CD4-positive, CD25-positive, alpha-beta regulatory T cell (primary cell): ENCODE results near the gene NXPH2. TPM values are rescaled to one million over a fixed set of nuclear protein-coding genes. Genes with fewer than 3 reads are reported as not detected.

ENCODE experiments used
- ATAC-seq, 2 donors: fragments of 150-1000 bp; cut with Tn5 transposase; one replicate each; pipeline ENCODE4 v1.10.0; 2021; ENCODE audit warnings: low read depth in 2 of 2, moderate number of reproducible peaks in 2 of 2, moderate library complexity in 1 of 2
- DNase-seq, 3 donors: peaks; one replicate each; pipeline versions ENCODE4 v3.0.0 to v3.0.0-alpha.2; 2012 to 2022; ENCODE audit warnings: mixed read lengths in 1 of 3
- H3K27ac ChIP-seq: one replicate; pipeline ENCODE4 v1.7.0; 2013; ENCODE audit warnings: mild to moderate bottlenecking, low read length; ENCODE audit not compliant: insufficient read depth, poor library complexity, severe bottlenecking
- H3K27me3 ChIP-seq: one replicate; pipeline ENCODE4 v1.7.0; 2013; ENCODE audit warnings: low read length; ENCODE audit not compliant: control insufficient read depth, insufficient read depth
- H3K36me3 ChIP-seq: one replicate; pipeline ENCODE4 v1.7.0; 2013; ENCODE audit warnings: mild to moderate bottlenecking, low read length, moderate library complexity; ENCODE audit not compliant: control insufficient read depth, insufficient read depth
- H3K4me1 ChIP-seq: 2 replicates; pipeline ENCODE4 v1.7.0; 2013; ENCODE audit warnings: mild to moderate bottlenecking, low read length; ENCODE audit not compliant: insufficient read depth, control insufficient read depth, poor library complexity, severe bottlenecking
- H3K4me3 ChIP-seq: one replicate; pipeline ENCODE4 v1.7.0; 2013; ENCODE audit warnings: low read depth, mild to moderate bottlenecking, low read length, moderate library complexity
- H3K9me3 ChIP-seq, 2 experiments: 1 replicate in 1 of 2; 2 replicates in 1 of 2; pipeline ENCODE4 v1.7.0; 2013; ENCODE audit warnings: low read length in 2 of 2, mild to moderate bottlenecking in 1 of 2, moderate library complexity in 1 of 2; ENCODE audit not compliant: control insufficient read depth in 2 of 2
- H3K27ac Mint-ChIP-seq, 3 donors: one replicate each; pipeline ENCODE4 v1.8.0; 2020 to 2022; ENCODE audit warnings: mild to moderate bottlenecking in 3 of 3, mixed read lengths in 3 of 3, moderate library complexity in 2 of 3
- H3K27me3 Mint-ChIP-seq: one replicate; pipeline ENCODE4 v1.8.0; 2022; ENCODE audit warnings: mild to moderate bottlenecking, mixed read lengths
- H3K36me3 Mint-ChIP-seq: one replicate; pipeline ENCODE4 v1.8.0; 2020; ENCODE audit warnings: mixed read lengths
- H3K4me1 Mint-ChIP-seq, 4 donors: one replicate each; pipeline ENCODE4 v1.8.0; 2020 to 2022; ENCODE audit warnings: mixed read lengths in 4 of 4, mild to moderate bottlenecking in 1 of 4
- H3K4me3 Mint-ChIP-seq, 4 donors: one replicate each; pipeline ENCODE4 v1.8.0; 2020 to 2022; ENCODE audit warnings: mild to moderate bottlenecking in 4 of 4, mixed read lengths in 4 of 4, moderate library complexity in 3 of 4
- H3K9me3 Mint-ChIP-seq, 7 donors: one replicate each; pipeline ENCODE4 v1.8.0; 2020 to 2022; ENCODE audit warnings: mixed read lengths in 7 of 7, mild to moderate bottlenecking in 3 of 7, moderate library complexity in 2 of 7
- polyA plus RNA-seq, 4 donors: library from polyadenylated mRNA; unstranded; fragments of 300-500 nt; fragmentation: Illumina TruSeq; gene quantifications; one replicate each; pipeline ENCODE4 v1.2.3, GENCODE V29; 2021
- total RNA-seq: library from RNA; stranded (reverse); gene quantifications from one replicate; pipeline ENCODE4 v1.2.3, GENCODE V29; 2022

The NXPH2 gene
- total and polyA plus RNA-seq, 5 donors from 2014 or later: not detected

- Mint-ChIP-seq H3K27ac (no peak overlapping the region), H3K36me3 (no peaks in the 10 kb centered on the region), H3K9me3 (peaks cover 0 to 2% (median 0%) of the 10 kb centered on the region in 7 donors), H3K27me3 (peaks cover 10% of the 10 kb centered on the region), H3K4me3 (no peak overlapping the region), H3K4me1 (no peaks in the 10 kb centered on the region)
- DNase-seq (no peak), ATAC-seq (no peak)
- H3K9me3 ChIP-seq: no peaks in the 10 kb centered on the region
- H3K27me3 ChIP-seq: no peaks in the 10 kb centered on the region
- no peaks in the 10 kb centered on the region for H3K4me1 ChIP-seq
- no peaks in the 10 kb centered on the region for H3K36me3 ChIP-seq
- H3K4me3 ChIP-seq: no peak overlapping the region
- H3K27ac ChIP-seq: no peak overlapping the region
Observed at GRCh38 chr2:138811431-138811830, 31.2 kb upstream of the NXPH2 start.

GRCh38 chr2:138794724-138795123, 14.5 kb upstream of the NXPH2 start:
- no peak for DNase-seq
- H3K27ac ChIP-seq: no peak overlapping the region
- Mint-ChIP-seq H3K36me3 (no peaks in the 10 kb centered on the region), H3K27me3 (peaks cover 7% of the 10 kb centered on the region), H3K9me3 (no peaks in the 10 kb centered on the region), H3K4me1 (no peaks in the 10 kb centered on the region), H3K27ac (no peak overlapping the region), H3K4me3 (no peak overlapping the region)
- no peaks in the 10 kb centered on the region for H3K4me1 ChIP-seq
- H3K9me3 ChIP-seq: no peaks in the 10 kb centered on the region
- no peak for ATAC-seq
- H3K4me3 ChIP-seq: no peak overlapping the region
- no peaks in the 10 kb centered on the region for H3K27me3 ChIP-seq
- H3K36me3 ChIP-seq: no peaks in the 10 kb centered on the region

- Histone ChIP-seq H3K27ac (no peak overlapping the region), H3K36me3 (no peaks in the 10 kb centered on the region), H3K27me3 (no peaks in the 10 kb centered on the region), H3K9me3 (no peaks in the 10 kb centered on the region), H3K4me1 (no peaks in the 10 kb centered on the region), H3K4me3 (no peak overlapping the region)
- no peak for ATAC-seq
- DNase-seq: peak in 2 of 3 donors; percentile 1 to 16
- no peaks in the 10 kb centered on the region for H3K36me3 Mint-ChIP-seq
- H3K27ac Mint-ChIP-seq: no peak overlapping the region
- no peaks in the 10 kb centered on the region for H3K4me1 Mint-ChIP-seq
- peaks cover 3% of the 10 kb centered on the region for H3K27me3 Mint-ChIP-seq
- H3K4me3 Mint-ChIP-seq: no peak overlapping the region
- H3K9me3 Mint-ChIP-seq: peaks cover 0 to 2% (median 0%) of the 10 kb centered on the region in 7 donors
Observed at GRCh38 chr2:138787053-138787666, 7.0 kb upstream of the NXPH2 start.

DNA sequence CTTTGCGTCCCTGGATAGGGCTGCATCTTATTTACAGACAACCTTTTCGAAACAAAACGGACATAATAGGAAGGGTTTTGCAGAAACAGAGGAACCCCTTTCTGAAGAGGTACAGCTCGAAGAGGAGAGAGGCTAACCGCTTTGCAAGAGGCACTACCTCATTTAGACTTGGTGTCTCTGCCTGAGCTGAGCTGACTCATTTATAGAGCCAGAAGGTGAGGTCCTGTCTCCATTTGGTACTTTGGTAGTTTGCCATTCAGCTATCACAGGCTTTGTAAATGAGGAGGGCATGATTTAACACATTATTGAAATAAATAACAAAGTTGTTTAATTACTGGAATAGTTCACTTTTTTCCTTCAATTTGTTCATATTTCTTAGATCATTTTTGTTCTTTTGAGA, 2.2 kb upstream of the NXPH2 start:
- Mint-ChIP-seq H3K4me1 (no peaks in the 10 kb centered on the region), H3K36me3 (peaks cover 3% of the 10 kb centered on the region), H3K27ac (no peak overlapping the region), H3K9me3 (peaks cover 0 to 3% (median 0%) of the 10 kb centered on the region in 7 donors), H3K4me3 (no peak overlapping the region), H3K27me3 (peaks cover 27% of the 10 kb centered on the region)
- H3K36me3 ChIP-seq: no peaks in the 10 kb centered on the region
- peaks cover 8% of the 10 kb centered on the region for H3K27me3 ChIP-seq
- H3K4me1 ChIP-seq: no peaks in the 10 kb centered on the region
- no peak for ATAC-seq
- no peak overlapping the region for H3K27ac ChIP-seq
- DNase-seq: no peak
- H3K4me3 ChIP-seq: no peak overlapping the region
- no peaks in the 10 kb centered on the region for H3K9me3 ChIP-seq

GRCh38 chr2:138780908-138781307, 718 bp upstream of the NXPH2 start:
- Mint-ChIP-seq H3K27ac (no peak overlapping the region), H3K9me3 (peaks cover 0 to 3% (median 0%) of the 10 kb centered on the region in 7 donors), H3K4me3 (no peak overlapping the region), H3K4me1 (no peaks in the 10 kb centered on the region), H3K27me3 (peaks cover 27% of the 10 kb centered on the region), H3K36me3 (peaks cover 3% of the 10 kb centered on the region)
- Histone ChIP-seq H3K9me3 (no peaks in the 10 kb centered on the region), H3K4me1 (no peaks in the 10 kb centered on the region), H3K27me3 (peaks cover 8% of the 10 kb centered on the region), H3K27ac (no peak overlapping the region), H3K4me3 (no peak overlapping the region), H3K36me3 (no peaks in the 10 kb centered on the region)
- ATAC-seq (no peak), DNase-seq (no peak)

DNA sequence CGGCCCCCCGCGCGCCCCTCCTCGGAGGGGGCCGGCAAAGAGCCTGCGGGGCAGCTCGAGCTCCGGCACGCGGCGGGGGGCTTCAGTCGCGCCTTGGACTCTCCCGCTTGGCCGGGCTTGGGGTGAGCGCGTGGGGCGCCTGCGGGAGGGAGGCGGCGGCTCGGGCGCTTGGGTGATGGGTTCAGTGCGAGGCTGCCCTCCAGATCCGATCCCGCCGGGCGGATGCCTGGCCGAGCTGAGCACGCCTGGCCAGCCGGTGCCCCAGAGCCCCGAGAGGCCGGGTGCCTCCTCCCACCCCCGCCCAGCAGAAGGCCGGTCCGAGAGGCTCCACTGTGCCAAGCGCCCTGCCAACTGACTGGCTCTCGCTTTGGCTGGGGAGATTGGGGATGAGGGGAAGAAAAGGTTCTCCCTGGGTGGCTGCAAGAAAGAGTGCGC, 273 bp upstream of the NXPH2 start:
- Histone ChIP-seq H3K9me3 (no peaks in the 10 kb centered on the region), H3K27me3 (peaks cover 8% of the 10 kb centered on the region), H3K4me1 (no peaks in the 10 kb centered on the region), H3K36me3 (no peaks in the 10 kb centered on the region), H3K27ac (no peak overlapping the region), H3K4me3 (no peak overlapping the region)
- DNase-seq (no peak), ATAC-seq (no peak)
- no peaks in the 10 kb centered on the region for H3K4me1 Mint-ChIP-seq
- H3K36me3 Mint-ChIP-seq: peaks cover 3% of the 10 kb centered on the region
- no peak overlapping the region for H3K4me3 Mint-ChIP-seq
- peaks cover 0 to 3% (median 0%) of the 10 kb centered on the region in 7 donors for H3K9me3 Mint-ChIP-seq
- H3K27me3 Mint-ChIP-seq: peaks cover 27% of the 10 kb centered on the region
- H3K27ac Mint-ChIP-seq: no peak overlapping the region

DNA sequence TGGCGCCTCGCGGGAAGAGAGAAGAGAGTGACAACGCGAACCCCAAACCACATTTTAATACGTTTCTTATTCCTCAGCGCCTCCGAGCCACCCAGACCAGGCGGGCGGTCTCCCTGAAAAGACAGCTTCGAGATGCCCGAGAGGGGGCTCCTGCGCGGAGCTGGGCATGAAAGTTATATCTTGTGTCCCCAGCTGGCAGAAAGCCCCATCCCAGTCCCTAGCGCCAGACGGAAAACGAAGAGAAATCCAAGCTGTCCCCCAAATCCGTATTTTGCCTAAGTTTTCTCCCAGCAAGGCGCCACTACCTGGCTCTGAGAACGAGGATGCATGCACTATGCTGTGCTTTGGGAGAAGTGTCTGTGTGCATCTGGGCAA, 797 bp downstream of the NXPH2 start:
- peaks cover 8% of the 10 kb centered on the region for H3K27me3 ChIP-seq
- DNase-seq: no peak
- Mint-ChIP-seq H3K27ac (no peak overlapping the region), H3K4me3 (no peak overlapping the region), H3K27me3 (peaks cover 27% of the 10 kb centered on the region), H3K36me3 (peaks cover 3% of the 10 kb centered on the region), H3K4me1 (no peaks in the 10 kb centered on the region), H3K9me3 (peaks cover 0 to 3% (median 0%) of the 10 kb centered on the region in 7 donors)
- H3K36me3 ChIP-seq: no peaks in the 10 kb centered on the region
- H3K27ac ChIP-seq: no peak overlapping the region
- no peaks in the 10 kb centered on the region for H3K4me1 ChIP-seq
- no peaks in the 10 kb centered on the region for H3K9me3 ChIP-seq
- no peak for ATAC-seq
- no peak overlapping the region for H3K4me3 ChIP-seq

DNA sequence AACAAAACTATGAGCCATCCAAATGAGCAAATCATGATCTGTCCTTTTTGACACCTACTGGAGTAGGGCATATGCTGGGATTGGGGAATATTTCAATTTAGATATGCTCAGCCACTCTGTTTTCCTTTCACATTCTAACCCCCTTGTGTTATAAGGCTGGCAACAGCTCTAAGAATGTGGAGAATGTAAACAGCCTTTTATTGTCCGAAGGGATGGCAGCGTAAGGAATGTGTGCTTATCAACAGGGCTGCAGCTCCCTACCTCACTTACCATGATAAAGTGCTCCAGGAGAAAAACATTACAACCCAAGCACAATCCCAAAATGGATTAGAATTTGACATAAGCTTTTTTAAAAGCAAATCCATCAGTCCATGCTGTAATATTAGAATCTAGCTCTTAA, 2.2 kb downstream of the NXPH2 start:
- Histone ChIP-seq H3K27me3 (peaks cover 8% of the 10 kb centered on the region), H3K9me3 (no peaks in the 10 kb centered on the region), H3K4me1 (no peaks in the 10 kb centered on the region), H3K4me3 (no peak overlapping the region), H3K36me3 (no peaks in the 10 kb centered on the region), H3K27ac (no peak overlapping the region)
- DNase-seq (no peak), ATAC-seq (no peak)
- Mint-ChIP-seq H3K36me3 (peaks cover 3% of the 10 kb centered on the region), H3K9me3 (peaks cover 0 to 2% (median 0%) of the 10 kb centered on the region in 7 donors), H3K4me3 (no peak overlapping the region), H3K4me1 (no peaks in the 10 kb centered on the region), H3K27ac (no peak overlapping the region), H3K27me3 (peaks cover 27% of the 10 kb centered on the region)
